HEK293 (cell line): ENCODE data around the gene MAVS.
A peak's percentile ranks its signal among the peaks of the same experiment; 100 is the strongest.

Experiments used
- ATF2 ChIP-seq: fragments of 450-650 bp; formaldehyde crosslinking; IDR thresholded peaks from 2 replicates; pipeline ENCODE4 v1.5.1; 2016; ENCODE audit warnings: missing biosample characterization, missing genetic modification characterization, low read depth
- FEZF1 ChIP-seq: fragments of 450-650 bp; formaldehyde crosslinking; IDR thresholded peaks from 2 replicates; pipeline ENCODE4 v1.5.1; 2016; ENCODE audit warnings: missing biosample characterization, missing genetic modification characterization
- HOXC10 ChIP-seq: sonication (generic); formaldehyde crosslinking; IDR thresholded peaks from 2 replicates; pipeline ENCODE4 v1.8.1; 2023; ENCODE audit warnings: mild to moderate bottlenecking, missing genetic modification reagents
- PBX3 ChIP-seq: sonication (generic); formaldehyde crosslinking; IDR thresholded peaks from 2 replicates; pipeline ENCODE4 v1.8.1; 2022; ENCODE audit warnings: mild to moderate bottlenecking, moderate library complexity, missing genetic modification reagents
- SALL2 ChIP-seq: fragments of 450-650 bp; formaldehyde crosslinking; IDR thresholded peaks from 2 replicates; pipeline ENCODE4 v1.5.0; 2017; ENCODE audit warnings: missing biosample characterization, mild to moderate bottlenecking, missing genetic modification characterization, borderline replicate concordance
- SETDB1 ChIP-seq: IDR thresholded peaks from one replicate; pipeline ENCODE4 v1.6.1; 2017; ENCODE audit warnings: mild to moderate bottlenecking, low read length, moderate library complexity, mixed read lengths; ENCODE audit not compliant: insufficient read length
- SP2 ChIP-seq: fragments of 450-650 bp; formaldehyde crosslinking; IDR thresholded peaks from 2 replicates; pipeline ENCODE4 v1.5.1; 2016; ENCODE audit warnings: missing biosample characterization, missing genetic modification characterization
- ZBTB20 ChIP-seq: fragments of 450-650 bp; formaldehyde crosslinking; IDR thresholded peaks from 2 replicates; pipeline ENCODE4 v1.5.1; 2016; ENCODE audit warnings: missing biosample characterization, missing genetic modification characterization
- ZBTB26 ChIP-seq: fragments of 450-650 bp; formaldehyde crosslinking; optimal IDR thresholded peaks from 2 replicates; pipeline ENCODE3; 2016; ENCODE audit warnings: missing biosample characterization, mild to moderate bottlenecking, missing genetic modification characterization
- ZBTB48 ChIP-seq: fragments of 450-650 bp; formaldehyde crosslinking; IDR thresholded peaks from 2 replicates; pipeline ENCODE4 v1.5.1; 2016; ENCODE audit warnings: missing biosample characterization, missing genetic modification characterization
- ZBTB8A ChIP-seq: fragments of 450-650 bp; formaldehyde crosslinking; IDR thresholded peaks from 2 replicates; pipeline ENCODE4 v1.5.1; 2016; ENCODE audit warnings: missing biosample characterization, missing genetic modification characterization
- ZFHX2 ChIP-seq: fragments of 450-650 bp; formaldehyde crosslinking; conservative IDR thresholded peaks from 2 replicates; pipeline ENCODE4 v1.5.1; 2016; ENCODE audit warnings: missing biosample characterization, missing genetic modification characterization
- ZIC2 ChIP-seq: fragments of 450-650 bp; formaldehyde crosslinking; IDR thresholded peaks from 2 replicates; pipeline ENCODE4 v1.5.1; 2016; ENCODE audit warnings: missing biosample characterization, missing genetic modification characterization
- ZNF10 ChIP-seq: fragments of 450-650 bp; formaldehyde crosslinking; IDR thresholded peaks from 2 replicates; pipeline ENCODE4 v1.5.1; 2017; ENCODE audit warnings: missing biosample characterization, missing genetic modification characterization
- ZNF211 ChIP-seq: fragments of 450-650 bp; formaldehyde crosslinking; IDR thresholded peaks from 2 replicates; pipeline ENCODE4 v1.5.1; 2016; ENCODE audit warnings: low read depth, missing biosample characterization, missing genetic modification characterization
- ZNF394 ChIP-seq: fragments of 450-650 bp; formaldehyde crosslinking; IDR thresholded peaks from 2 replicates; pipeline ENCODE4 v1.5.1; 2016; ENCODE audit warnings: missing biosample characterization, missing genetic modification characterization, mild to moderate bottlenecking, moderate library complexity, borderline replicate concordance
- ZNF561 ChIP-seq: fragments of 450-650 bp; IDR thresholded peaks from 2 replicates; pipeline ENCODE4 v1.5.1; 2018; ENCODE audit warnings: missing biosample characterization, missing genetic modification characterization, borderline replicate concordance
- ZNF610 ChIP-seq: fragments of 450-650 bp; formaldehyde crosslinking; IDR thresholded peaks from 2 replicates; pipeline ENCODE4 v1.5.1; 2016; ENCODE audit warnings: missing biosample characterization, missing genetic modification characterization, borderline replicate concordance
- ZNF621 ChIP-seq: fragments of 450-650 bp; formaldehyde crosslinking; IDR thresholded peaks from 2 replicates; pipeline ENCODE4 v1.5.1; 2017; ENCODE audit warnings: missing biosample characterization, missing genetic modification characterization
- ZNF677 ChIP-seq: fragments of 450-650 bp; IDR thresholded peaks from 2 replicates; pipeline ENCODE4 v1.5.0; 2018; ENCODE audit warnings: missing biosample characterization, mild to moderate bottlenecking, missing genetic modification characterization, moderate library complexity
- ZNF701 ChIP-seq: fragments of 450-650 bp; formaldehyde crosslinking; IDR thresholded peaks from 2 replicates; pipeline ENCODE4 v1.5.1; 2016; ENCODE audit warnings: missing biosample characterization, missing genetic modification characterization
- ZXDB ChIP-seq: fragments of 450-650 bp; formaldehyde crosslinking; IDR thresholded peaks from 2 replicates; pipeline ENCODE4 v1.5.1; 2016; ENCODE audit warnings: missing biosample characterization, missing genetic modification characterization
- TF ChIP-seq, protein P1 (sequence below): fragments of 450-650 bp; formaldehyde crosslinking; IDR thresholded peaks from 2 replicates; pipeline ENCODE4 v1.5.1; 2016; ENCODE audit warnings: missing biosample characterization, missing genetic modification characterization
- TF ChIP-seq, protein P2 (sequence below): fragments of 450-650 bp; formaldehyde crosslinking; IDR thresholded peaks from 2 replicates; pipeline ENCODE4 v1.5.1; 2017; ENCODE audit warnings: missing biosample characterization, missing genetic modification characterization
- TF ChIP-seq, protein P3 (sequence below): fragments of 450-650 bp; formaldehyde crosslinking; IDR thresholded peaks from 2 replicates; pipeline ENCODE4 v1.5.1; 2017; ENCODE audit warnings: missing biosample characterization, missing genetic modification characterization
- TF ChIP-seq, protein P4 (sequence below): fragments of 450-650 bp; formaldehyde crosslinking; IDR thresholded peaks from 2 replicates; pipeline ENCODE4 v1.5.0; 2017; ENCODE audit warnings: missing biosample characterization, missing genetic modification characterization, borderline replicate concordance
- TF ChIP-seq, protein P5 (sequence below): fragments of 450-650 bp; formaldehyde crosslinking; IDR thresholded peaks from 2 replicates; pipeline ENCODE4 v1.5.1; 2016; ENCODE audit warnings: missing biosample characterization, missing genetic modification characterization

Gene MAVS

DNA sequence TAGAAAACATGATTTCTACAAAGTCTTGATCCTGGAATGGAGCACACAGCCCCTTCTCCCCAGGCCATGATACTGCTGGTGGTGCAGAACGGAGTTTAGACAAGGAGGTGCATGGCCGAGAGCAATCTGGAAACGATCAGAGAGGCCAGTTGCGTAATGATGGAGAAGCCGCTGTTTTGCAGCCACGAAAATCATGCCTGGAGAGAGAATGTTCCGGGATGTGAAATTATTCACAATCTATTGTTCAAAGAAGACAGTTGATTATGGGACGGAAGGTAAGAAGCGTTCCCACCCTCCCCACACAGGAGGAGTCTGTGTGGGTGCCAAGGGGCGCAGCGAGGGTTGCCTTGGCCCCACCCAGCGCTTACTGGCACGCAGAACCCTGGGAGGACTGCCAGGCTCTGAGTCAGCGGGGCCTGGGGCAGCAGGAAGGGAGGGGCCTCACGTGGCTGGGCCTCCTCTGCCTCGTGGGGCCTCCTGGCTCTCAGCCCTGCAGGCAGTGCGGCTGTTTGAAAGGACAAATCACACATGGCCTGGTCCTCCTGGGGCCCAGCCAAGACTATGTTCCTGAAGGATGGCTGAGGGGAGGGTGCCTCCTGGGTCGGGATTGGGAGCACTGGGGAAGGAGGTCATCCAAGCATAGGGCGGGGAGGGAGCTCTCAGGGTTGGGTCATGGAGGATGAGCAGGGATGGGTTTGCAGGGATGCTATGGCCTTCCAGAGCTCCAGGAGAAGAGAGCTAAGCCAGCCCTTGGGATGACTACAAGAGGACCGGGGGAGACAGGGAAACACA lies 35.0 kb upstream of the MAVS start (continued):
- no peak for TF ChIP-seq ZNF701 (tag by site-specific recombination)
- peak; percentile 89 for TF ChIP-seq ZBTB20 (tag by site-specific recombination)
- TF ChIP-seq FEZF1 (tag by site-specific recombination): peak; percentile 49
- peak; percentile 94; the same call in 1 of the 2 replicates for TF ChIP-seq ZNF561 (tag by site-specific recombination)
- TF ChIP-seq ZBTB8A (tag by site-specific recombination): peak; percentile 97
- peak; percentile 77; the same call in 1 of the 2 replicates for TF ChIP-seq ZNF610
- no peak for TF ChIP-seq ZNF621 (tag by site-specific recombination)
- 0 out of 2 replicates have a peak, but pooled peaks have one; percentile 6 for TF ChIP-seq ATF2 (tag by site-specific recombination)
- TF ChIP-seq ZXDB (tag by site-specific recombination): peak; percentile 97
- no peak for TF ChIP-seq ZNF677 (tag by site-specific recombination)
- TF ChIP-seq ZBTB48 (tag by site-specific recombination): peak; percentile 99
- TF ChIP-seq, protein P1, sequence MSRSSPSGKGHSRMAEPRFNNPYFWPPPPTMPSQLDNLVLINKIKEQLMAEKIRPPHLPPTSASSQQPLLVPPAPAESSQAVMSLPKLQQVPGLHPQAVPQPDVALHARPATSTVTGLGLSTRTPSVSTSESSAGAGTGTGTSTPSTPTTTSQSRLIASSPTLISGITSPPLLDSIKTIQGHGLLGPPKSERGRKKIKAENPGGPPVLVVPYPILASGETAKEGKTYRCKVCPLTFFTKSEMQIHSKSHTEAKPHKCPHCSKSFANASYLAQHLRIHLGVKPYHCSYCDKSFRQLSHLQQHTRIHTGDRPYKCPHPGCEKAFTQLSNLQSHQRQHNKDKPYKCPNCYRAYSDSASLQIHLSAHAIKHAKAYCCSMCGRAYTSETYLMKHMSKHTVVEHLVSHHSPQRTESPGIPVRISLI (tag by site-specific recombination): no peak
- TF ChIP-seq ZBTB26: peak; percentile 37
- TF ChIP-seq ZIC2 (tag by site-specific recombination): peak; percentile 97
- no peak for TF ChIP-seq HOXC10
- peak; percentile 80 for TF ChIP-seq SP2 (tag by site-specific recombination)
- TF ChIP-seq, protein P2, sequence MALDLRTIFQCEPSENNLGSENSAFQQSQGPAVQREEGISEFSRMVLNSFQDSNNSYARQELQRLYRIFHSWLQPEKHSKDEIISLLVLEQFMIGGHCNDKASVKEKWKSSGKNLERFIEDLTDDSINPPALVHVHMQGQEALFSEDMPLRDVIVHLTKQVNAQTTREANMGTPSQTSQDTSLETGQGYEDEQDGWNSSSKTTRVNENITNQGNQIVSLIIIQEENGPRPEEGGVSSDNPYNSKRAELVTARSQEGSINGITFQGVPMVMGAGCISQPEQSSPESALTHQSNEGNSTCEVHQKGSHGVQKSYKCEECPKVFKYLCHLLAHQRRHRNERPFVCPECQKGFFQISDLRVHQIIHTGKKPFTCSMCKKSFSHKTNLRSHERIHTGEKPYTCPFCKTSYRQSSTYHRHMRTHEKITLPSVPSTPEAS (tag by site-specific recombination): no peak
- TF ChIP-seq, protein P3, sequence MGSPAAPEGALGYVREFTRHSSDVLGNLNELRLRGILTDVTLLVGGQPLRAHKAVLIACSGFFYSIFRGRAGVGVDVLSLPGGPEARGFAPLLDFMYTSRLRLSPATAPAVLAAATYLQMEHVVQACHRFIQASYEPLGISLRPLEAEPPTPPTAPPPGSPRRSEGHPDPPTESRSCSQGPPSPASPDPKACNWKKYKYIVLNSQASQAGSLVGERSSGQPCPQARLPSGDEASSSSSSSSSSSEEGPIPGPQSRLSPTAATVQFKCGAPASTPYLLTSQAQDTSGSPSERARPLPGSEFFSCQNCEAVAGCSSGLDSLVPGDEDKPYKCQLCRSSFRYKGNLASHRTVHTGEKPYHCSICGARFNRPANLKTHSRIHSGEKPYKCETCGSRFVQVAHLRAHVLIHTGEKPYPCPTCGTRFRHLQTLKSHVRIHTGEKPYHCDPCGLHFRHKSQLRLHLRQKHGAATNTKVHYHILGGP (tag by site-specific recombination): no peak
- TF ChIP-seq ZNF10 (tag by site-specific recombination): no peak
- TF ChIP-seq PBX3: peak; percentile 91
- no peak for TF ChIP-seq SETDB1
- TF ChIP-seq, protein P4, sequence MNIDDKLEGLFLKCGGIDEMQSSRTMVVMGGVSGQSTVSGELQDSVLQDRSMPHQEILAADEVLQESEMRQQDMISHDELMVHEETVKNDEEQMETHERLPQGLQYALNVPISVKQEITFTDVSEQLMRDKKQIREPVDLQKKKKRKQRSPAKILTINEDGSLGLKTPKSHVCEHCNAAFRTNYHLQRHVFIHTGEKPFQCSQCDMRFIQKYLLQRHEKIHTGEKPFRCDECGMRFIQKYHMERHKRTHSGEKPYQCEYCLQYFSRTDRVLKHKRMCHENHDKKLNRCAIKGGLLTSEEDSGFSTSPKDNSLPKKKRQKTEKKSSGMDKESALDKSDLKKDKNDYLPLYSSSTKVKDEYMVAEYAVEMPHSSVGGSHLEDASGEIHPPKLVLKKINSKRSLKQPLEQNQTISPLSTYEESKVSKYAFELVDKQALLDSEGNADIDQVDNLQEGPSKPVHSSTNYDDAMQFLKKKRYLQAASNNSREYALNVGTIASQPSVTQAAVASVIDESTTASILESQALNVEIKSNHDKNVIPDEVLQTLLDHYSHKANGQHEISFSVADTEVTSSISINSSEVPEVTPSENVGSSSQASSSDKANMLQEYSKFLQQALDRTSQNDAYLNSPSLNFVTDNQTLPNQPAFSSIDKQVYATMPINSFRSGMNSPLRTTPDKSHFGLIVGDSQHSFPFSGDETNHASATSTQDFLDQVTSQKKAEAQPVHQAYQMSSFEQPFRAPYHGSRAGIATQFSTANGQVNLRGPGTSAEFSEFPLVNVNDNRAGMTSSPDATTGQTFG: no peak
- no peak for TF ChIP-seq ZNF211 (tag by site-specific recombination)
- no peak for TF ChIP-seq SALL2 (tag by site-specific recombination)
- TF ChIP-seq ZNF394 (tag by site-specific recombination): peak; percentile 84; the same call in 1 of the 2 replicates
- peak; percentile 91 for TF ChIP-seq ZFHX2 (tag by site-specific recombination)
- TF ChIP-seq, protein P5, sequence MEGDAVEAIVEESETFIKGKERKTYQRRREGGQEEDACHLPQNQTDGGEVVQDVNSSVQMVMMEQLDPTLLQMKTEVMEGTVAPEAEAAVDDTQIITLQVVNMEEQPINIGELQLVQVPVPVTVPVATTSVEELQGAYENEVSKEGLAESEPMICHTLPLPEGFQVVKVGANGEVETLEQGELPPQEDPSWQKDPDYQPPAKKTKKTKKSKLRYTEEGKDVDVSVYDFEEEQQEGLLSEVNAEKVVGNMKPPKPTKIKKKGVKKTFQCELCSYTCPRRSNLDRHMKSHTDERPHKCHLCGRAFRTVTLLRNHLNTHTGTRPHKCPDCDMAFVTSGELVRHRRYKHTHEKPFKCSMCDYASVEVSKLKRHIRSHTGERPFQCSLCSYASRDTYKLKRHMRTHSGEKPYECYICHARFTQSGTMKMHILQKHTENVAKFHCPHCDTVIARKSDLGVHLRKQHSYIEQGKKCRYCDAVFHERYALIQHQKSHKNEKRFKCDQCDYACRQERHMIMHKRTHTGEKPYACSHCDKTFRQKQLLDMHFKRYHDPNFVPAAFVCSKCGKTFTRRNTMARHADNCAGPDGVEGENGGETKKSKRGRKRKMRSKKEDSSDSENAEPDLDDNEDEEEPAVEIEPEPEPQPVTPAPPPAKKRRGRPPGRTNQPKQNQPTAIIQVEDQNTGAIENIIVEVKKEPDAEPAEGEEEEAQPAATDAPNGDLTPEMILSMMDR (tag by site-specific recombination): peak; percentile 9; the same call in 1 of the 2 replicates
